GM23338 (cell line): ENCODE results near the gene EID2. TPM values are rescaled to one million over a fixed set of nuclear protein-coding genes. Genes with fewer than 3 reads are reported as not detected.

Source experiments
- ATAC-seq: fragments of 200-7000 bp; cut with Tn5 transposase; 3 replicates; pipeline ENCODE4 v1.9.1; 2020
- DNase-seq: peaks from one replicate; pipeline ENCODE4 v3.0.0-alpha.2; 2015; ENCODE audit warnings: low spot score
- H2AFZ ChIP-seq: fragments of 200-600 bp; sonication (generic); 2 replicates; pipeline ENCODE4 v1.8.0; 2016; ENCODE audit warnings: antibody characterized with exemption, mild to moderate bottlenecking, moderate library complexity
- H3F3A ChIP-seq: fragments of 200-600 bp; sonication (generic); replicated peaks from 2 replicates; pipeline ENCODE4 v1.8.0; 2017; ENCODE audit warnings: antibody characterized with exemption, mixed run types, low read depth
- H3K27ac ChIP-seq: fragments of 200-600 bp; sonication (generic); 2 replicates; pipeline ENCODE4 v1.6.1; 2016; ENCODE audit warnings: low read depth
- H3K27me3 ChIP-seq: fragments of 200-600 bp; sonication (generic); 2 replicates; pipeline ENCODE4 v1.8.0; 2016; ENCODE audit warnings: mild to moderate bottlenecking, mixed run types, moderate library complexity; ENCODE audit not compliant: insufficient read depth
- H3K36me3 ChIP-seq: fragments of 200-600 bp; sonication (generic); 2 replicates; pipeline ENCODE4 v1.8.0; 2016; ENCODE audit warnings: mild to moderate bottlenecking; ENCODE audit not compliant: insufficient read depth
- H3K4me1 ChIP-seq: fragments of 200-600 bp; sonication (generic); 2 replicates; pipeline ENCODE4 v1.8.0; 2016; ENCODE audit warnings: mild to moderate bottlenecking, moderate library complexity; ENCODE audit not compliant: insufficient read depth
- H3K4me2 ChIP-seq: fragments of 200-600 bp; sonication (generic); 2 replicates; pipeline ENCODE4 v1.7.1; 2017; ENCODE audit warnings: mixed run types
- H3K4me3 ChIP-seq: fragments of 200-600 bp; sonication (generic); 2 replicates; pipeline ENCODE4 v1.6.1; 2016; ENCODE audit warnings: mixed run types
- H3K79me2 ChIP-seq: fragments of 200-600 bp; sonication (generic); replicated peaks from 2 replicates; pipeline ENCODE4 v1.8.0; 2017; ENCODE audit warnings: mild to moderate bottlenecking; ENCODE audit not compliant: insufficient read depth
- H3K9me2 ChIP-seq: fragments of 200-600 bp; sonication (generic); 2 replicates; pipeline ENCODE4 v1.8.0; 2017; ENCODE audit not compliant: insufficient read depth
- H4K20me1 ChIP-seq: fragments of 200-600 bp; sonication (generic); replicated peaks from 2 replicates; pipeline ENCODE4 v1.8.0; 2017; ENCODE audit warnings: mild to moderate bottlenecking; ENCODE audit not compliant: insufficient read depth
- H3K27ac Mint-ChIP-seq: 2 replicates; pipeline ENCODE4 v1.8.0; 2020; ENCODE audit warnings: inconsistent platforms, mild to moderate bottlenecking, moderate library complexity, mixed read lengths
- H3K27me3 Mint-ChIP-seq: 3 replicates; pipeline ENCODE4 v1.8.0; 2022; ENCODE audit warnings: low read depth, mild to moderate bottlenecking, moderate library complexity, mixed read lengths, inconsistent platforms; ENCODE audit not compliant: insufficient read depth, poor library complexity
- H3K36me3 Mint-ChIP-seq: 3 replicates; pipeline ENCODE4 v1.8.0; 2021; ENCODE audit warnings: low read depth, mild to moderate bottlenecking, inconsistent platforms, moderate library complexity, mixed read lengths
- H3K4me1 Mint-ChIP-seq: 3 replicates; pipeline ENCODE4 v1.8.0; 2020; ENCODE audit warnings: mild to moderate bottlenecking, inconsistent platforms, mixed read lengths
- H3K4me3 Mint-ChIP-seq: 3 replicates; pipeline ENCODE4 v1.8.0; 2021; ENCODE audit warnings: moderate library complexity, mild to moderate bottlenecking, inconsistent platforms, mixed read lengths
- H3K9me3 Mint-ChIP-seq: 3 replicates; pipeline ENCODE4 v1.8.0; 2020; ENCODE audit warnings: moderate library complexity, mild to moderate bottlenecking, inconsistent platforms, mixed read lengths
- CREB1 ChIP-seq: fragments of 250-450 bp; sonication (Bioruptor Pico); IDR thresholded peaks from 2 replicates; pipeline ENCODE4 v1.5.0; 2020; ENCODE audit warnings: low read depth, mild to moderate bottlenecking, moderate library complexity
- EZH2 ChIP-seq: fragments of 200-600 bp; sonication (generic); IDR thresholded peaks from one replicate; pipeline ENCODE4 v1.8.0; 2017; ENCODE audit warnings: antibody characterized with exemption, mild to moderate bottlenecking, low read depth; ENCODE audit not compliant: unreplicated experiment
- JUNB ChIP-seq: IDR thresholded peaks from one replicate; pipeline ENCODE4 v1.6.1; 2016; ENCODE audit warnings: antibody characterized with exemption; ENCODE audit not compliant: unreplicated experiment
- NANOG ChIP-seq: IDR thresholded peaks from 2 replicates; pipeline ENCODE4 v1.6.1; 2016; ENCODE audit warnings: antibody characterized with exemption, borderline replicate concordance
- STAT1 ChIP-seq: IDR thresholded peaks from one replicate; pipeline ENCODE4 v1.6.1; 2016; ENCODE audit warnings: antibody characterized with exemption; ENCODE audit not compliant: unreplicated experiment
- ZNF114 ChIP-seq: fragments of 250-450 bp; sonication (Bioruptor Pico); IDR thresholded peaks from 2 replicates; pipeline ENCODE4 v1.5.0; 2020; ENCODE audit warnings: mild to moderate bottlenecking, moderate library complexity
- ZNF331 ChIP-seq: fragments of 250-450 bp; sonication (Bioruptor Pico); IDR thresholded peaks from 2 replicates; pipeline ENCODE4 v1.5.0; 2020; ENCODE audit warnings: low read depth, mild to moderate bottlenecking, moderate library complexity
- polyA plus RNA-seq: library from polyadenylated mRNA; unstranded; fragments of >200 nt; fragmentation: Nextera tagmentation; extraction: Ambion mirVana; gene quantifications from 2 replicates; pipeline ENCODE4 v1.2.1, GENCODE V29; 2016
- total RNA-seq: library from RNA; depleted of rRNA; stranded (reverse); fragments of >200 nt; shearing (Covaris generic); gene quantifications from 2 replicates; pipeline ENCODE4 v1.2.3, GENCODE V29; 2014
- TF ChIP-seq, protein P1 (sequence below): IDR thresholded peaks from one replicate; pipeline ENCODE4 v1.6.1; 2018; ENCODE audit warnings: antibody characterized with exemption; ENCODE audit not compliant: unreplicated experiment
- TF ChIP-seq, protein P2 (sequence below): IDR thresholded peaks from 2 replicates; pipeline ENCODE4 v1.6.1; 2016; ENCODE audit warnings: antibody characterized with exemption
- TF ChIP-seq, protein P3 (sequence below), 2 experiments: fragments of 200-600 bp in 1 of 2; sonication (generic) in 1 of 2; conservative IDR thresholded peaks; 2 replicates each; pipeline versions ENCODE4 v1.5.1 to v1.6.1; 2016 to 2017; ENCODE audit warnings: antibody characterized with exemption in 2 of 2, low read depth in 2 of 2, mild to moderate bottlenecking in 2 of 2, moderate library complexity in 1 of 2

EID2 gene
- total and polyA plus RNA-seq, 2 experiments from 2014 or later: 24.4 to 25.2 TPM

DNA sequence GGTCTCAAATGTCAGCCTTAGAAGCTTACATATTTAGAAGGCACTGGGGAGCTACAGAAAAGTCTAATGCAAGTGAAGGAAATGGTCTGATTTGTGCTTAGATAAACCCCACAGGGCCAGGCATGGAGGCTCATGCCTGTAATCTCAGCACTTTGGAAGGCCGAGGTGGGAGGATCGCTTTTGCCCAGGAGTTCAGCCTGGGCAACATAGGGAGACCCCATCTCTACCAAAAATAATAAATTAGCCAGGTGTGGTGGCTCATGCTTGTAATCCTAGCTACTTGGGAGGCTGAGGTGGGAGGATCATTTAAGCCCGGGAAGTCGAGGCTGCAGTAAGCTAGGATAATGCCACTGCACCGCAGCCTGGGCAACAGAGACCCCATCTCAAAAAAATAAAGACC lies 43.9 kb downstream of the EID2 start:
- Mint-ChIP-seq H3K27me3 (peaks cover 46% of the 10 kb centered on the region), H3K4me1 (peaks cover 23% of the 10 kb centered on the region), H3K4me3 (no peak overlapping the region; the same call in 2 of the 3 replicates), H3K27ac (no peak overlapping the region), H3K36me3 (peaks cover 15% of the 10 kb centered on the region), H3K9me3 (no peaks in the 10 kb centered on the region)
- H3K79me2 ChIP-seq: no peaks in the 10 kb centered on the region
- DNase-seq (no peak), ATAC-seq (no peak)
- H3K4me2 ChIP-seq: no peak overlapping the region
- H3K4me3 ChIP-seq: no peak overlapping the region
- no peaks in the 10 kb centered on the region for H3K9me2 ChIP-seq
- peaks cover 42% of the 10 kb centered on the region for H3K27me3 ChIP-seq
- H4K20me1 ChIP-seq: no peaks in the 10 kb centered on the region; the same call in 1 of the 2 replicates
- H3K4me1 ChIP-seq: peaks cover 20% of the 10 kb centered on the region
- TF ChIP-seq JUNB (no peak), ZNF331 (CRISPR knock-in tag) (no peak), ZNF114 (no peak), CREB1 (CRISPR knock-in tag) (no peak), NANOG (no peak)
- TF ChIP-seq, protein P1, sequence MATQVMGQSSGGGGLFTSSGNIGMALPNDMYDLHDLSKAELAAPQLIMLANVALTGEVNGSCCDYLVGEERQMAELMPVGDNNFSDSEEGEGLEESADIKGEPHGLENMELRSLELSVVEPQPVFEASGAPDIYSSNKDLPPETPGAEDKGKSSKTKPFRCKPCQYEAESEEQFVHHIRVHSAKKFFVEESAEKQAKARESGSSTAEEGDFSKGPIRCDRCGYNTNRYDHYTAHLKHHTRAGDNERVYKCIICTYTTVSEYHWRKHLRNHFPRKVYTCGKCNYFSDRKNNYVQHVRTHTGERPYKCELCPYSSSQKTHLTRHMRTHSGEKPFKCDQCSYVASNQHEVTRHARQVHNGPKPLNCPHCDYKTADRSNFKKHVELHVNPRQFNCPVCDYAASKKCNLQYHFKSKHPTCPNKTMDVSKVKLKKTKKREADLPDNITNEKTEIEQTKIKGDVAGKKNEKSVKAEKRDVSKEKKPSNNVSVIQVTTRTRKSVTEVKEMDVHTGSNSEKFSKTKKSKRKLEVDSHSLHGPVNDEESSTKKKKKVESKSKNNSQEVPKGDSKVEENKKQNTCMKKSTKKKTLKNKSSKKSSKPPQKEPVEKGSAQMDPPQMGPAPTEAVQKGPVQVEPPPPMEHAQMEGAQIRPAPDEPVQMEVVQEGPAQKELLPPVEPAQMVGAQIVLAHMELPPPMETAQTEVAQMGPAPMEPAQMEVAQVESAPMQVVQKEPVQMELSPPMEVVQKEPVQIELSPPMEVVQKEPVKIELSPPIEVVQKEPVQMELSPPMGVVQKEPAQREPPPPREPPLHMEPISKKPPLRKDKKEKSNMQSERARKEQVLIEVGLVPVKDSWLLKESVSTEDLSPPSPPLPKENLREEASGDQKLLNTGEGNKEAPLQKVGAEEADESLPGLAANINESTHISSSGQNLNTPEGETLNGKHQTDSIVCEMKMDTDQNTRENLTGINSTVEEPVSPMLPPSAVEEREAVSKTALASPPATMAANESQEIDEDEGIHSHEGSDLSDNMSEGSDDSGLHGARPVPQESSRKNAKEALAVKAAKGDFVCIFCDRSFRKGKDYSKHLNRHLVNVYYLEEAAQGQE: no peak
- H3F3A ChIP-seq: peaks cover 9% of the 10 kb centered on the region
- H3K36me3 ChIP-seq: 0 out of 2 replicates have a peak, but pooled peaks cover 4% of the 10 kb centered on the region
- H3K27ac ChIP-seq: no peak overlapping the region
- H2AFZ ChIP-seq: no peak overlapping the region

DNA sequence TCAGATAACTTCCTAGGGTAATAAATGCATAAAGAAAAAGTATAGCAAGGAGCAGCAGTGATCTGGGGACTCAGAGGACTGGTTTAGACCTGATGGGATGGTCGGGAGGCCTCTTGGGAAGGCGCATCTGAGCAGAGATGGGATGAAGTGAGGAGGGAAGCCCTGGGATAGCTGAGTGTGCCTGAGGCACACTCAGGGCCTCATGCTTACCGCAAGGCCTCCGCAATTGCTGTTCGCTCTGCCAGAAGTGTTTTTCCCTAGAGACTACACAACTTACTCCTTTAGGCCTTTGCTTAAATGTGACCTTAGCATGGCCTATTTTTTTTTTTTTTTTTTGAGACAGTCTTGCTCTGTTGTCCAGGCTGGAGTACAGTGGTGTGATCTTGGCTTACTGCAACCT lies 45.3 kb downstream of the EID2 start:
- no peak overlapping the region for H3K27ac ChIP-seq
- no peaks in the 10 kb centered on the region for H3K9me3 Mint-ChIP-seq
- no peak overlapping the region for H3K4me2 ChIP-seq
- no peaks in the 10 kb centered on the region; the same call in 1 of the 2 replicates for H4K20me1 ChIP-seq
- peaks cover 34% of the 10 kb centered on the region for H3K27me3 Mint-ChIP-seq
- DNase-seq: no peak
- no peak overlapping the region for H3K4me3 Mint-ChIP-seq
- H3K4me1 Mint-ChIP-seq: peaks cover 21% of the 10 kb centered on the region
- no peak overlapping the region for H3K27ac Mint-ChIP-seq
- no peak for ATAC-seq
- H3K27me3 ChIP-seq: peaks cover 28% of the 10 kb centered on the region
- H3K4me1 ChIP-seq: peaks cover 20% of the 10 kb centered on the region
- H3K9me2 ChIP-seq: no peaks in the 10 kb centered on the region
- no peaks in the 10 kb centered on the region for H3K79me2 ChIP-seq
- H2AFZ ChIP-seq: no peak overlapping the region
- H3K36me3 ChIP-seq: 0 out of 2 replicates have a peak, but pooled peaks cover 15% of the 10 kb centered on the region
- H3K4me3 ChIP-seq: no peak overlapping the region
- H3F3A ChIP-seq: peaks cover 14% of the 10 kb centered on the region
- H3K36me3 Mint-ChIP-seq: peaks cover 19% of the 10 kb centered on the region
- TF ChIP-seq, protein P2, sequence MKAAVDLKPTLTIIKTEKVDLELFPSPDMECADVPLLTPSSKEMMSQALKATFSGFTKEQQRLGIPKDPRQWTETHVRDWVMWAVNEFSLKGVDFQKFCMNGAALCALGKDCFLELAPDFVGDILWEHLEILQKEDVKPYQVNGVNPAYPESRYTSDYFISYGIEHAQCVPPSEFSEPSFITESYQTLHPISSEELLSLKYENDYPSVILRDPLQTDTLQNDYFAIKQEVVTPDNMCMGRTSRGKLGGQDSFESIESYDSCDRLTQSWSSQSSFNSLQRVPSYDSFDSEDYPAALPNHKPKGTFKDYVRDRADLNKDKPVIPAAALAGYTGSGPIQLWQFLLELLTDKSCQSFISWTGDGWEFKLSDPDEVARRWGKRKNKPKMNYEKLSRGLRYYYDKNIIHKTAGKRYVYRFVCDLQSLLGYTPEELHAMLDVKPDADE: no peak
- no peak for TF ChIP-seq EZH2
- TF ChIP-seq ZNF114: no peak
- no peak for TF ChIP-seq STAT1
- no peak for TF ChIP-seq ZNF331 (CRISPR knock-in tag)
- TF ChIP-seq, protein P3, sequence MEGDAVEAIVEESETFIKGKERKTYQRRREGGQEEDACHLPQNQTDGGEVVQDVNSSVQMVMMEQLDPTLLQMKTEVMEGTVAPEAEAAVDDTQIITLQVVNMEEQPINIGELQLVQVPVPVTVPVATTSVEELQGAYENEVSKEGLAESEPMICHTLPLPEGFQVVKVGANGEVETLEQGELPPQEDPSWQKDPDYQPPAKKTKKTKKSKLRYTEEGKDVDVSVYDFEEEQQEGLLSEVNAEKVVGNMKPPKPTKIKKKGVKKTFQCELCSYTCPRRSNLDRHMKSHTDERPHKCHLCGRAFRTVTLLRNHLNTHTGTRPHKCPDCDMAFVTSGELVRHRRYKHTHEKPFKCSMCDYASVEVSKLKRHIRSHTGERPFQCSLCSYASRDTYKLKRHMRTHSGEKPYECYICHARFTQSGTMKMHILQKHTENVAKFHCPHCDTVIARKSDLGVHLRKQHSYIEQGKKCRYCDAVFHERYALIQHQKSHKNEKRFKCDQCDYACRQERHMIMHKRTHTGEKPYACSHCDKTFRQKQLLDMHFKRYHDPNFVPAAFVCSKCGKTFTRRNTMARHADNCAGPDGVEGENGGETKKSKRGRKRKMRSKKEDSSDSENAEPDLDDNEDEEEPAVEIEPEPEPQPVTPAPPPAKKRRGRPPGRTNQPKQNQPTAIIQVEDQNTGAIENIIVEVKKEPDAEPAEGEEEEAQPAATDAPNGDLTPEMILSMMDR (conservative IDR thresholded peaks at IDR 0.05; ENCODE audit: low read depth in 2 of 2): no peak
- no peak for TF ChIP-seq JUNB
